Measurements from ENCODE around the gene NACC2. TPM values are rescaled to one million over a fixed set of nuclear protein-coding genes. Genes with fewer than 3 reads are reported as not detected.

NACC2 gene
- total and polyA plus RNA-seq, 2 experiments from 2014 or later, result 3.8 to 20.8 TPM

- Mint-ChIP-seq H3K9me3 (no peaks in the 10 kb centered on the region), H3K36me3 (ENCODE audit: low read depth) (no peaks in the 10 kb centered on the region), H3K27ac (no peak overlapping the region), H3K27me3 (ENCODE audit: insufficient read depth, low read depth, poor library complexity) (peaks cover 23% of the 10 kb centered on the region), H3K4me3 (no peak overlapping the region), H3K4me1 (peaks cover 18% of the 10 kb centered on the region)
- no peak for DNase-seq (ENCODE audit: low spot score)
- H3K4me1 ChIP-seq (ENCODE audit: insufficient read depth), result peaks cover 25% of the 10 kb centered on the region; the same call in 1 of the 2 replicates
- peaks cover 7% of the 10 kb centered on the region; the same call in 1 of the 2 replicates for H3F3A ChIP-seq (replicated peaks; ENCODE audit: low read depth)
- no peak for TF ChIP-seq ETS1 (IDR thresholded peaks at IDR 0.05)
- no peak for TF ChIP-seq JUNB (IDR thresholded peaks at IDR 0.05; ENCODE audit: unreplicated experiment)
- TF ChIP-seq NANOG (IDR thresholded peaks at IDR 0.05; ENCODE audit: borderline replicate concordance), result no peak
- no peak for TF ChIP-seq CTCF (conservative IDR thresholded peaks at IDR 0.05; ENCODE audit: low read depth in 2 of 2)
- TF ChIP-seq POLR2AphosphoS5 (IDR thresholded peaks at IDR 0.05; ENCODE audit: low read depth), result no peak
- no peak for TF ChIP-seq ZNF114 (CRISPR knock-in tag; IDR thresholded peaks at IDR 0.05)
- TF ChIP-seq ZNF331 (CRISPR knock-in tag; IDR thresholded peaks at IDR 0.05; ENCODE audit: low read depth), result no peak
- TF ChIP-seq EZH2phosphoT487 (IDR thresholded peaks at IDR 0.05; ENCODE audit: unreplicated experiment), result no peak
- TF ChIP-seq CREB1 (CRISPR knock-in tag; IDR thresholded peaks at IDR 0.05; ENCODE audit: low read depth), result no peak
- TF ChIP-seq STAT1 (IDR thresholded peaks at IDR 0.05; ENCODE audit: unreplicated experiment), result no peak
- no peak for TF ChIP-seq EZH2 (IDR thresholded peaks at IDR 0.05; ENCODE audit: low read depth, unreplicated experiment)
- TF ChIP-seq ZNF462 (CRISPR knock-in tag; IDR thresholded peaks at IDR 0.05), result no peak
- TF ChIP-seq REST (IDR thresholded peaks at IDR 0.05; ENCODE audit: unreplicated experiment), result no peak
- no peak for ATAC-seq
- no peaks in the 10 kb centered on the region for H3K79me2 ChIP-seq (replicated peaks; ENCODE audit: insufficient read depth)
- no peaks in the 10 kb centered on the region for H3K36me3 ChIP-seq (ENCODE audit: insufficient read depth)
- H4K20me1 ChIP-seq (replicated peaks; ENCODE audit: insufficient read depth), result no peaks in the 10 kb centered on the region
- no peaks in the 10 kb centered on the region for H3K27me3 ChIP-seq (ENCODE audit: insufficient read depth)
- H3K4me2 ChIP-seq, result no peak overlapping the region
- H2AFZ ChIP-seq, result no peak overlapping the region
- no peak overlapping the region for H3K27ac ChIP-seq (ENCODE audit: low read depth)
- no peak overlapping the region for H3K4me3 ChIP-seq
- no peaks in the 10 kb centered on the region for H3K9me2 ChIP-seq (ENCODE audit: insufficient read depth)
Observed at GRCh38 chr9:135995816-135996215, 99.3 kb downstream of the NACC2 start.
